ENCODE results near the gene GHR.

The GHR gene

GRCh38 chr5:42597318-42597937 lies 174.2 kb downstream of the GHR start:
- no peak for DNase-seq (ENCODE audit: extremely low read depth in 1 of 2, low read depth in 1 of 2)

GRCh38 chr5:42598311-42598710 lies 175.1 kb downstream of the GHR start:
- DNase-seq (ENCODE audit: extremely low read depth in 1 of 2, low read depth in 1 of 2) = no peak

GRCh38 chr5:42599106-42599505 lies 175.9 kb downstream of the GHR start:
- DNase-seq (ENCODE audit: extremely low read depth in 1 of 2, low read depth in 1 of 2) = no peak

- DNase-seq (ENCODE audit: extremely low read depth in 1 of 2, low read depth in 1 of 2) = no peak
Observed at GRCh38 chr5:42600441-42600840, 177.2 kb downstream of the GHR start.

- DNase-seq (ENCODE audit: extremely low read depth in 1 of 2, low read depth in 1 of 2) = no peak
Observed at GRCh38 chr5:42604171-42604711, 181.0 kb downstream of the GHR start.

GRCh38 chr5:42605490-42605889 lies 182.3 kb downstream of the GHR start:
- DNase-seq (ENCODE audit: extremely low read depth in 1 of 2, low read depth in 1 of 2) = no peak

GRCh38 chr5:42606464-42606869 lies 183.2 kb downstream of the GHR start:
- DNase-seq (ENCODE audit: extremely low read depth in 1 of 2, low read depth in 1 of 2) = no peak

GRCh38 chr5:42611437-42611836 lies 188.2 kb downstream of the GHR start:
- no peak for DNase-seq (ENCODE audit: extremely low read depth in 1 of 2, low read depth in 1 of 2)

GRCh38 chr5:42612750-42613366 lies 189.6 kb downstream of the GHR start:
- DNase-seq (ENCODE audit: extremely low read depth in 1 of 2, low read depth in 1 of 2) = no peak

GRCh38 chr5:42614509-42614908 lies 191.3 kb downstream of the GHR start:
- no peak for DNase-seq (ENCODE audit: extremely low read depth in 1 of 2, low read depth in 1 of 2)

- DNase-seq (ENCODE audit: extremely low read depth in 1 of 2, low read depth in 1 of 2) = no peak
Observed at GRCh38 chr5:42620579-42621216, 197.5 kb downstream of the GHR start.

GRCh38 chr5:42621242-42621641 lies 198.0 kb downstream of the GHR start:
- DNase-seq (ENCODE audit: extremely low read depth in 1 of 2, low read depth in 1 of 2) = no peak

- DNase-seq (ENCODE audit: extremely low read depth in 1 of 2, low read depth in 1 of 2) = no peak
Observed at GRCh38 chr5:42621662-42622061, 198.4 kb downstream of the GHR start.

- no peak for DNase-seq (ENCODE audit: extremely low read depth in 1 of 2, low read depth in 1 of 2)
Observed at GRCh38 chr5:42624912-42625311, 201.7 kb downstream of the GHR start.

GRCh38 chr5:42626462-42626861 lies 203.2 kb downstream of the GHR start:
- no peak for DNase-seq (ENCODE audit: extremely low read depth in 1 of 2, low read depth in 1 of 2)

GRCh38 chr5:42628821-42629220 lies 205.6 kb downstream of the GHR start:
- DNase-seq (ENCODE audit: extremely low read depth in 1 of 2, low read depth in 1 of 2) = no peak

GRCh38 chr5:42629284-42629683 lies 206.0 kb downstream of the GHR start:
- no peak for DNase-seq (ENCODE audit: extremely low read depth in 1 of 2, low read depth in 1 of 2)

GRCh38 chr5:42631241-42631640 lies 208.0 kb downstream of the GHR start:
- DNase-seq (ENCODE audit: extremely low read depth in 1 of 2, low read depth in 1 of 2) = no peak

- DNase-seq (ENCODE audit: extremely low read depth in 1 of 2, low read depth in 1 of 2) = no peak
Observed at GRCh38 chr5:42632354-42632900, 209.2 kb downstream of the GHR start.

GRCh38 chr5:42634575-42634974 lies 211.3 kb downstream of the GHR start:
- no peak for DNase-seq (ENCODE audit: extremely low read depth in 1 of 2, low read depth in 1 of 2)

GRCh38 chr5:42636425-42636824 lies 213.2 kb downstream of the GHR start:
- no peak for DNase-seq (ENCODE audit: extremely low read depth in 1 of 2, low read depth in 1 of 2)

GRCh38 chr5:42636946-42637345 lies 213.7 kb downstream of the GHR start:
- DNase-seq (ENCODE audit: extremely low read depth in 1 of 2, low read depth in 1 of 2) = no peak
